ENCODE measurements around the gene NINJ1.

NINJ1 gene

GRCh38 chr9:93081081-93081529 is 52.9 kb downstream of the NINJ1 start:
- Mint-ChIP-seq H3K4me1 (peaks cover 43% of the 10 kb centered on the region), H3K9me3 (no peaks in the 10 kb centered on the region), H3K27me3 (no peaks in the 10 kb centered on the region), H3K27ac (peak overlapping the region; percentile 97), H3K36me3 (peaks cover 67% of the 10 kb centered on the region), H3K4me3 (no peak overlapping the region)
- DNase-seq, result peak; percentile 15
- CTCF ChIA-PET, result interaction anchor here (1.0 to 1.7 kb wide), 4 partner anchors 17 to 77 kb away, joined by 3 to 7 read pairs (median 3); no protein-coding TSS in a partner anchor

GRCh38 chr9:93080406-93080805 is 53.6 kb downstream of the NINJ1 start:
- no peaks in the 10 kb centered on the region for H3K27me3 Mint-ChIP-seq
- H3K36me3 Mint-ChIP-seq, result peaks cover 63% of the 10 kb centered on the region
- CTCF ChIA-PET, result interaction anchor here (1.0 to 1.2 kb wide), 3 partner anchors 16 to 43 kb away, joined by 3 read pairs; no protein-coding TSS in a partner anchor
- H3K4me3 Mint-ChIP-seq, result no peak overlapping the region
- DNase-seq, result peak; percentile 14
- peaks cover 38% of the 10 kb centered on the region for H3K4me1 Mint-ChIP-seq
- H3K27ac Mint-ChIP-seq, result peak overlapping the region; percentile 71
- H3K9me3 Mint-ChIP-seq, result no peaks in the 10 kb centered on the region

GRCh38 chr9:93079371-93079770 is 54.7 kb downstream of the NINJ1 start:
- H3K4me1 Mint-ChIP-seq, result peaks cover 41% of the 10 kb centered on the region
- no peaks in the 10 kb centered on the region for H3K9me3 Mint-ChIP-seq
- no peak overlapping the region for H3K27ac Mint-ChIP-seq
- CTCF ChIA-PET, result interaction anchor here (0.8 kb wide), 1 partner anchor 77 kb away, joined by 3 read pairs; no protein-coding TSS in a partner anchor
- H3K4me3 Mint-ChIP-seq, result no peak overlapping the region
- no peaks in the 10 kb centered on the region for H3K27me3 Mint-ChIP-seq
- peak; percentile 10 for DNase-seq
- peaks cover 61% of the 10 kb centered on the region for H3K36me3 Mint-ChIP-seq

GRCh38 chr9:93077811-93078210 is 56.2 kb downstream of the NINJ1 start:
- no peaks in the 10 kb centered on the region for H3K27me3 Mint-ChIP-seq
- CTCF ChIA-PET, result interaction anchor here (1.1 kb wide), 2 partner anchors 11 to 13 kb away, joined by 3 read pairs; no protein-coding TSS in a partner anchor
- peaks cover 34% of the 10 kb centered on the region for H3K4me1 Mint-ChIP-seq
- H3K27ac Mint-ChIP-seq, result no peak overlapping the region
- no peaks in the 10 kb centered on the region for H3K9me3 Mint-ChIP-seq
- H3K36me3 Mint-ChIP-seq, result peaks cover 58% of the 10 kb centered on the region
- DNase-seq, result no peak
- H3K4me3 Mint-ChIP-seq, result no peak overlapping the region

GRCh38 chr9:93077367-93077766 is 56.7 kb downstream of the NINJ1 start:
- H3K4me1 Mint-ChIP-seq, result peaks cover 34% of the 10 kb centered on the region
- H3K27me3 Mint-ChIP-seq, result no peaks in the 10 kb centered on the region
- no peaks in the 10 kb centered on the region for H3K9me3 Mint-ChIP-seq
- peak overlapping the region; percentile 29 for H3K27ac Mint-ChIP-seq
- no peak for DNase-seq
- H3K4me3 Mint-ChIP-seq, result no peak overlapping the region
- peaks cover 57% of the 10 kb centered on the region for H3K36me3 Mint-ChIP-seq
- CTCF ChIA-PET, result interaction anchor here (1.1 kb wide), 1 partner anchor 10 kb away, joined by 3 read pairs; no protein-coding TSS in a partner anchor

GRCh38 chr9:93076792-93077128 is 57.3 kb downstream of the NINJ1 start:
- Mint-ChIP-seq H3K27ac (no peak overlapping the region), H3K27me3 (no peaks in the 10 kb centered on the region), H3K36me3 (peaks cover 55% of the 10 kb centered on the region), H3K4me3 (no peak overlapping the region), H3K9me3 (no peaks in the 10 kb centered on the region), H3K4me1 (peaks cover 34% of the 10 kb centered on the region)
- DNase-seq, result no peak
- CTCF ChIA-PET, result interaction anchor here (1.1 kb wide), 1 partner anchor 10 kb away, joined by 3 read pairs; no protein-coding TSS in a partner anchor

- H3K27ac Mint-ChIP-seq, result no peak overlapping the region
- H3K27me3 Mint-ChIP-seq, result no peaks in the 10 kb centered on the region
- no peaks in the 10 kb centered on the region for H3K9me3 Mint-ChIP-seq
- H3K4me3 Mint-ChIP-seq, result no peak overlapping the region
- no peak for DNase-seq
- H3K36me3 Mint-ChIP-seq, result peaks cover 54% of the 10 kb centered on the region
- peaks cover 33% of the 10 kb centered on the region for H3K4me1 Mint-ChIP-seq
- CTCF ChIA-PET, result no interaction called here
These were observed 57.8 kb downstream of the NINJ1 start for GRCh38 chr9:93076101-93076791.

- Mint-ChIP-seq H3K4me3 (no peak overlapping the region), H3K27ac (no peak overlapping the region), H3K36me3 (peaks cover 56% of the 10 kb centered on the region), H3K4me1 (peaks cover 44% of the 10 kb centered on the region), H3K9me3 (no peaks in the 10 kb centered on the region), H3K27me3 (no peaks in the 10 kb centered on the region)
- DNase-seq, result no peak
- CTCF ChIA-PET, result no interaction called here
These were observed 61.7 kb downstream of the NINJ1 start for GRCh38 chr9:93072383-93072795.
